GM19023 (cell line): Measurements from ENCODE around the gene TMC3.
A peak's percentile ranks its signal among the peaks of the same experiment; 100 is the strongest.

Source experiments
- ATAC-seq: cut with Tn5 transposase; IDR thresholded peaks from one replicate; pipeline ENCODE4 v1.9.1; 2021; ENCODE audit warnings: mild to moderate bottlenecking, moderate library complexity; ENCODE audit not compliant: unreplicated experiment

The TMC3 gene

DNA sequence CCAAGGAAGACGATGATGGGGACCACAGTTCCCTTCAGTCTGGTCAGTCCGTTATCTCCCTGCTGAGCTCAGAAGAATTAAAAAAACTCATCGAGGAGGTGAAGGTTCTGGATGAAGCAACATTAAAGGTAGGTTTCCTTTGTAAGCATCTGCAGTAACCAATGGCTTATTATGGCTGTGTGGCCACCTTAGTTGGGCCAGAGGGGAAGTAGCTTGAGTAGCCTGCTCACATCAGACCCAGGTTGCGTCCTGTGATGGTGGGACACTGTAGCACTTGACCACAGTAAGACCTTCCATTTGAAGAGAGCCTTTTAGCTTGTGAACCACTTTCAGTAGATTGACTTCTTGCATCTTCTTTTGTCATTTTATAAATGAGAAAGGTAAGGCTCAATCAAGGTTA is 72.6 kb downstream of the TMC3 start:
- no peak for ATAC-seq

DNA sequence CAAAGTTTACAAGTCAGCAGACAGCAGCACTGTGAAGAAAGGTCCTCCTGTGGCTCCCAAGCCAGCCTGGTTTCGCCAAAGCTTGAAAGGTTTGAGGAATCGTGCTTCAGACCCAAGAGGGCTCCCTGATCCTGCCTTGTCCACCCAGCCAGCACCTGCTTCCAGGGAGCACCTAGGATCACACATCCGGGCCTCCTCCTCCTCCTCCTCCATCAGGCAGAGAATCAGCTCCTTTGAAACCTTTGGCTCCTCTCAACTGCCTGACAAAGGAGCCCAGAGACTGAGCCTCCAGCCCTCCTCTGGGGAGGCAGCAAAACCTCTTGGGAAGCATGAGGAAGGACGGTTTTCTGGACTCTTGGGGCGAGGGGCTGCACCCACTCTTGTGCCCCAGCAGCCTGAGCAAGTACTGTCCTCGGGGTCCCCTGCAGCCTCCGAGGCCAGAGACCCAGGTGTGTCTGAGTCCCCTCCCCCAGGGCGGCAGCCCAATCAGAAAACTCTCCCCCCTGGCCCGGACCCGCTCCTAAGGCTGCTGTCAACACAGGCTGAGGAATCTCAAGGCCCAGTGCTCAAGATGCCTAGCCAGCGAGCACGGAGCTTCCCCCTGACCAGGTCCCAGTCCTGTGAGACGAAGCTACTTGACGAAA is 74.3 kb downstream of the TMC3 start:
- no peak for ATAC-seq

DNA sequence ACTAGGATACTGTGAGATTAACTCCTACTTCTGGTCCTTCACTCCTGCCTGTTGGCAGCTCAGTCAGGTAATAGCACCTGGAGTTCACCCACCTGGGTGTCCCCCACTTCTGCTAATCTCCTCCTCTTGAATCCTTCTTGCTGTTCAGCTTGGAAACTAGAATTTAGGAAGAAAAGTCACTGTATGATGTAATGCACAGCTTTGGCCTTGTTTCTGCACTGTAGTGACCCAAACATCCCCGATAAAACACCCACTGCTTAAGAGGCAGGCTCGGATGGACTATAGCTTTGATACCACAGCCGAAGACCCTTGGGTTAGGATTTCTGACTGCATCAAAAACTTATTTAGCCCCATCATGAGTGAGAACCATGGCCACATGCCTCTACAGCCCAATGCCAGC is 74.9 kb downstream of the TMC3 start:
- ATAC-seq = no peak

DNA sequence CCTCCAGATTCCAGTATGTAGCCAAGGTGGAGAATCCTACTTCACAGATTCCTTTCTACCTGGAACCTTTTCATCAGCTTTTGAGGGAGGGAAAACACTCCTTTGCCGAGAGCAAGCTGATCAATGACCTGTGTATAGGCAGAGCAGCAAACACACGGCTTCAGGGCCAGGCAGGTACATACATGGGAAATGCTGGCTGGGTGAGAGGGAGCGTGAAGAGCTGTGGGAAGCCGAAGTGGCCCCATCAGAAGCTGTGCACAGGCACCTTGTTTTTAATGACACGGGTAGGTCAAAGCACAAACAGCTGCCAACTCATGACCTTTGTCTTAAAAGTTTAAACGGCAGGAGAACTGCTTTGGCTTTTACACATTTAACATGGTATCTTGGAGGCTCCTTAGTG is 75.4 kb downstream of the TMC3 start:
- no peak for ATAC-seq

DNA sequence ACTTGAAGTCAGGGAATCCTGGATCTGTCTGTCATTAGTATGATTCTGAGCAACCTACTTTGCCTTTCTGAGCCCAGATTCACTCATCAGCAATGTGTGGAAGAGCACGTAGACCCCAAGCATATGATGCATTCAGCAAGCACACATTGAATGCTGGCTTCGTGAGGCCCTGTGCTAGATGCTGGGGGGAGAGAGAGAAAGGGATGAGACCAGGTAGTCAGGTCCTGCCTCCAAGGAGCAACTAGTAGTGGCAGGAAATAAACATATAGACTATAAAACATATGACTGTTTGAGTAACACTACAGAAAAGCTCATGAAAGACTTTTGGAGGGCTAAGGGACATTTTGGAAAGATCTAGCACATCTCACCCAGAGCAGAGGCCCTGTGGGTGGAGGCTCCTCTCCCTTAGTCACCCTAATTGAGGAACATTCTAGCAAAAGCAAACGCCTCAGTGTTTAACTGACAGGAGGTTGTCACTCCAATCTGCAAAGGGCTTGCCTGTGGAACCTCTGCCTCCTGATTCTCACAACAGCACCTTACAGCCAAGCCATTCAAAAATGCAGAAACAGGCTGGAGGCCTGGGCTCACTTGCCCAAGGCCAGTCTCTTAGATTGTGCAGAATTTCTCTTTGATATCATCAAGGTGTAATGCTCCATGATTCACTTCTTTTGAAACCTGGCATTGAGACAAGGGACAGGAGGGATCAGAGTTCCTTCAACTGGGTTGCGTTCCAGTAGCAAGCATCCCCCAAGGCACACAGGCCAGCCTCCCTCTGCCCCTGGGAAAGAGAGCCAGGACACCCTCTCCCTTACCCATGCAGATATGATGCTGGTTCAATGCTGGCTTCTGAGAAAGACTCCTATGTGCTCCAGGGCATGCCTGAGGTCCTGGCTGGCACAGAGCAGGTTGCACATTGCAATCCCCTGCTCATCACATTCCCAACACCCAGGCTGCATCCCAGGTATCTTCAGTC is 76.1 kb downstream of the TMC3 start:
- no peak for ATAC-seq

DNA sequence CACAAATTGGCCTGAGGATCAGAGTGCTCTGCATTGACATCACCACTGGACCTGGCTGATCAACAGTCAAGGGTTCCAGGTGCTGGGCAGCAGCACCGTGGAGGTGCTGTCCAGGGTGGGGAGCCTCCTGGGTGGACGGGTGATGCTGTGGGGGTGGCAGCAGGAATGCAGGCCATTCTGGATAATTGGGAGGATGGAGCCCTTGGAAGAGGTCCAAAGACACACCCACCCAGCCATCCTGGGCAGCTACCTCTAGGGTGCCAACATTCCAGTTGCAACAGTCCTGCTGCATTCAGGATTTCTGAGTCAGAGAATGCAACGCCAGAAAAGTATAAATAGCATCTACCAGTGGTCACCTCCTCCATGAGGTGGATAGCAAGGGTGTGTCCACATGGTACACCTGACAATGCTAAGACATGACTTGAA is 76.9 kb downstream of the TMC3 start:
- no peak for ATAC-seq

DNA sequence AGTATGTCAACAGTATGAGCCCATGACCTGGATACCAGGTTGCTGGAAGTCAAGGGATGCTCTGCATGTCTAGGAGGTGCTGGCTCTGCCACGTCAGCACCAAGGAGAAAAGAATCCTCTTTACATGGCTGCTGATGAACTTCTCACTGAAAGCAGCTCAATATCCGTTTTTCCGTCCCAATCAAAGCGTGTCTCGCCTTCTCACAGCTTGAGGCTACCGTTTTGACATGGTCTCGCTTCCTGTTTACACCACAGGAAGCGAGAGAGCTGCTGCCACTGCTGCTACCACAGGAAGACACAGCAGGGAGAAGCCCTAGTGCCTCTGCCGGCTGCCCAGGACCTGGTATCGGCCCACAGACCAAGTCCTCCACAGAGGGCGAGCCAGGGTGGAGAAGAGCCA is 77.3 kb downstream of the TMC3 start:
- peak; percentile 42 for ATAC-seq

DNA sequence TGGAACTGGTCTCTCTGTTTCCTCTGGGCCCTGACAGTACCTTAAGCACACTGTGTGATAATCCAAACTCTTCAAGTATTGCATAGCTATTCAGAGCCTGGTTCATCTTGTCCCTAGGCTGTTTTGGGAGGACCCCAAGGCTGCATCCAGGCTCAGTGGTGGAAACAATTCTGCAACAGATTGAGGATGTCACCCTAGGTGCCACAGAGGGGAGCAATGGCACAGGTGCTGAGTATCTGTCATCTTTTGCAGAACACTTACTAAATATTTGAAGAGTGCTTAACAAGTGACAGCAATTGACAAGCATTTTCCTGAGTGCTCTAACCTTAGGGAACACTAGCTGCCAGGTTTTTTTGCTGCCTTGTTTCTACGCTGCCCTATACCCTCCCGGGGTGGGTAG is 77.8 kb downstream of the TMC3 start:
- ATAC-seq = no peak

DNA sequence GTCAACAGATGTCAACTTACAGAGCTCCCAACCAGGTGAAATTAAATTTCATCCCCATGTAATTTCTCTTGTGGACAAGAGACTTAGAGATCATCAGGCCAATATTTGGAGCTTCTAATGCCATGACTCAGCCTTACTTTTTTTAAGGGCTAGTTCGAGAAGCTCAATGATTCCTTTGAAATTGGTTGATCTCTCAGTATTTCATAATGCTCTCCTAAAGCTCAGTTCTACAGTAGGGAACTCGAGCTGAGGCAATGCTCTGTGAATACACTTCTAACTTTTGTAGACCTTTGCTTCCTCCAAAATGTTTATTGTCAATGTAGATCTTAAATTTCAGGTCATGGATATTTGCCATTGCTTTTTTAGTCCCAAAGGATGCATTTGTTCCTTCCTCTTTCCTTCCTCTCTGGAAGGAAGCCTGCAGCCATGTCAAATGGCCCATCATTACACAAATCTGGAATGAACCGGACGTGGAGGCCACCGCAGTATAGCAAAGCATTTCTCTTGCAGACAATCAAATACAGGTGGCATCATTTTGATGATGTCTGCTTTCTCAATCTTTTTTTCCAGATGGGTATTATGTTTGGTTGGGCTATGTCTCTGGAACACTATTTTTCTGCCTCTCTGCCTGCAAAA is 78.4 kb downstream of the TMC3 start:
- ATAC-seq = no peak

DNA sequence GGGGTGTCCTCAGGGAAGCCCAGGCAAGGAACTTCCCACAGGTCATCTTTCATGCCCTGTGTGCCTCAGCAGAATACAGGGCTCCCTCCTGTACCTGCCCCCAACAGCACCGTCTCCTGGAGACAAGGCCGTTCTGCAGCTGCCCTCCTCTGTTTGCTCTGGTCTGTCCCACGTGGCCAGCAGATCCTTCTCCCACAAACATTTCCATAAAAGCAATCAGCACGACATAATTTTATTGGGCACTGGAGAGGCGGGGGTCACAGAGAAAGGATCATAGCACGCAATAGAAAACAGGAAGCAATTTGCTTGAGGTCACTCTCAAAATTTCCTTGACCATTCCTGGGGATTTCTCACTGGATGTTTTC is 79.5 kb downstream of the TMC3 start:
- no peak for ATAC-seq

DNA sequence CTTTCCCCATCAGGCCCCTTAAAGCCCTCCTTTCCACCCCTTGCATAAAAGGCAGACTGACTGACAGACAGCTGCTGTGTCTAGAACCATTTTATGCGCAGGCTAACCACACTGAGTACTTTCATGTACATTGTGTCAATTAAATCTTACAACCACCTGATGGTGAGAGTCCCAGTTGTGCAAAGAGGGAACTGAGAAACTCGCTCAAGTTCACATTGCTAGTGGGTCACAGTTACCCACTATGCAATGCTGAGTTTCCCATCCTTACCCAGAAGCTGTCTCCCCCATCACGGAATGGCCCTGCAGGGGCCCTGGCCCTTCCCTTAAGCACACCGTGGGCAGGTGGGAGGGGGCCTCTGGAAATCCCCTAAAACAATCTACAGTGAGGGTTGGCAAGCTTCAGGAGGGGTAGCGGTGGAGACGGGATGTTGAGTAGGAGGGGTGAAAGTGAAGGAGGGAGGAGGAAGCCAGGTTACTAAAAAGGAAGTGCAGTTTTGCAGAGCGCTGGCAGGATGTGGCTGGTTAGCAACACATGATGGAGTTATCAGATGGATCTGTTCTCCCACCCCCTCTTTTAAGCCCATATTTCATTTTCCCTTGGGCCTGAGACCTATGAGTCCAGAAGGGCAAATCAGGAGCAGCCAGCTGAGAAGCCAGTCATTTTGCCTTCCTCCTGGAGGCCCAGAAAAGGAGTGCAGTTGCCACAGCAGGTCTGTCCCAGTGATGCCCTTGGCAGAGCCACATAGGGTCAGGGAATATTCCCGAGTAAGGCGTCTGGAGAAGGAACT is 80.1 kb downstream of the TMC3 start:
- peak; percentile 56 for ATAC-seq

DNA sequence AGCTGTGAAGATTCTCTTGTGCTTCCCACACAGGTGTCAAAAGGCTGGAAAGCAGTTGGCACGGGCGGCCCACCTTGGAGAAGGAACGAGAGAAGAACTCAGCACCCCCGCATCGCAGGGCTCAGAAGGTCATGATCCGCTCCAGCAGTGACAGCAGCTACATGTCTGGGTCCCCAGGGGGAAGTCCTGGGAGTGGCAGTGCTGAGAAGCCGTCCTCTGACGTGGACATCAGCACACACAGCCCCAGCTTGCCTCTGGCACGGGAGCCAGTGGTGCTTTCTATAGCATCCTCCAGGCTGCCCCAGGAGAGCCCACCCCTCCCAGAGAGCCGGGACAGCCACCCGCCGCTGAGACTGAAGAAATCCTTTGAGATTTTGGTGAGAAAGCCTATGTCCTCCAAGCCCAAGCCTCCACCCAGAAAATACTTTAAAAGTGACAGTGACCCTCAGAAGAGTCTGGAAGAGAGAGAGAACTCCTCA is 81.5 kb downstream of the TMC3 start:
- ATAC-seq = peak; percentile 31

DNA sequence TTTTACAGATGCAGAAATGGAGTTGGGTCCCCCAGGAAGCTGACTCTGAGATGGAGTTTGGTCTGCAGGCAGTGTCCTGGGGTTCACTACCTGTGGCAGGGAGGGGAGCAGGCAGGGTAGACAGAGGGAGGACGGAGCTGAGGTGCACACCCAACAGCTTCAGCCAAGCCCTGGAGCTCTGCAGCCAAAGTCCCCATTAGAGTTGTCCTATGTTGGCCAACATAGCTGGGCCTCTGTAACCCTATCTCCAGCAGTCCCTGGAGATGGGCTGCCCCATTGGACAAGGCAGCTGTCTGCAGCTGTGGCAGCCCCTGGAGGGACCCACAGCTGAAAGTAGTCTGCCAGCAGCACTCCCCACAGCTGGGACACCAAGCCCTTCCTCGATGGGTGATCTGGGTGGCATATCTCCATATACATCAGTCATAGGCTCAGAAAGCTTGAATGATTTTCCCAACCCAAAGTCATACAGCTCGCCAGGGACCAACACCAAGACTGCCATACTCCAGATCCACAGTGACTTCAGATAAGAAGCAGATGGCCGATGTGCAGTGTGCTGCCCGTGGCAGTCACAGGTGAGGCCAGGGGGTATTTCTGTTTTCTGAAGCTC is 82.0 kb downstream of the TMC3 start:
- ATAC-seq = no peak

DNA sequence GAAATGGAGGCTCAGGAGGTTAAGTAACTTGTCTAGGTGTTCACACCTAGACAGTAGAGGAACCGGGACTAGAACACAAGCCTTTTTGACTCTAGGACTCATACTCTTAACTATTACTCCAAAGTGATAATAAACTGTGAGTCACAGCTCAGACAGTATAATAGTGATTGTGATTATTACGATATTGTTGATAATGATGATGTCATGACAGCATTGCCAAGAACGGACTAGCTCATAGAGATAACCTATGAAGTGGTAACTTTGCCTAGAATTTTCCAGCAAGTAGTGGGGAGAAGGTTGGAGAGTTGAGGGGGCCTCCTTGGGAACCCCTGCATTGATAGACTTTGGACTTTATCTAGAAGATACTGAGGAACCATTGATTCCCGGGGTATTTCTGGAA is 84.1 kb downstream of the TMC3 start:
- no peak for ATAC-seq

DNA sequence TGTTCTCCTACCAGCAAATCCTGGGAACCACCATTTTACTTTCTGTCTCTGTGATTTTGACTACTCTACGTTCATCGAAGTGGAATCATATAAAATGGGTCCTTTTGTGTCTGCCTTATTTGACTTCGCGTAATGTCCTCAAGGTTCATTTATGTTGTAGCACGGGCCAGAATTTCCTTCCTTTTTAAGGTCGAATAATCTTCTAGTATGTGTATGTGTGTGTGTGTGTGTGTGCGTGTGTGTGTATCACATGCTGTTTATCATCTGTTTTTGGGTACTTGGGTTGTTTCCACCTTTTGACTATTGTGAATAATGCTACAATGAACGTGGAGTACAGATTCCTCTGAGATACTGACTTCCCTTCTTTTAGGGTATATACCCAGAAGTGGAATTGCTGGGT is 85.4 kb downstream of the TMC3 start:
- ATAC-seq = no peak

DNA sequence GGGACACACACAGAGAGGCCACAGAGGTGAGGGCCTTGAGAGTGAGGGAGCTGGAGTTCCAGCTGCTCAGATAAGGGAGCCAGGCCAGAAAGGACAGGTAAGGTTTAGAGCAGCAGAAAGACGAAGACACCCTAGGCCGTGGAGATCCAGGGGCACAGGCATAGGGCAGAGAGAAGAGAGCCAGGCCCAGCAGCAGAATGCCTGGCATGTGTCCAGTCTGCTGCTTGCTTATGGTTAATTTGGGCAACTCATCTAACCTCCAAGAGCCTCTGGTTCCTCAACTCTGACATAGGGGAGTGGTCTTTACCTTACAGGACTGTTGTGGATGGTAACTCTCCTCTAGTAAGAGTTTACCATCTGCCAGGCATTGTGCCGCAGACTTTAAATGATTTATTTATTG is 86.0 kb downstream of the TMC3 start:
- ATAC-seq = no peak

DNA sequence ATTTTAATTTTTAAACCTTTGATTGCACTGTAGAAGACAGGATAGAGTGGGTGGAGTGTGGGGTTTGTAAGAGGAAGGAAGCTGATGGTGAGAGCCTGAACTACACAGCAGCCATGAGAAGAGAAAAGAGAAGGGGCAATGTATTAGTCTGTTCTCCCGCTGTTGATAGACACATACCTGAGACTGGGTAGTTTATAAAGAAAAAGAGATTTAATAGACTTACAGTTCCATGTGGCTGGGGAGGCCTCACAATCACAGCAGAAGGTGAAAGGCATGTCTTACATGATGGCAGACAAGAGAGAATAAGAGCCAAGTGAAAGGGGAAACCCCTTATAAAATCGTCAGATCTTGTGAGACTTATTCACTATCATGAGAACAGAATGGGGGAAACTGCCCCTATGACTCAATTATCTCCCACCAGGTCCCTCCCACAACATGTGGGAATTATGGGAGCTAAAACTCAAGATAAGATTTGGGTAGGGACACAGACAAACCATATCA is 87.3 kb downstream of the TMC3 start:
- no peak for ATAC-seq

DNA sequence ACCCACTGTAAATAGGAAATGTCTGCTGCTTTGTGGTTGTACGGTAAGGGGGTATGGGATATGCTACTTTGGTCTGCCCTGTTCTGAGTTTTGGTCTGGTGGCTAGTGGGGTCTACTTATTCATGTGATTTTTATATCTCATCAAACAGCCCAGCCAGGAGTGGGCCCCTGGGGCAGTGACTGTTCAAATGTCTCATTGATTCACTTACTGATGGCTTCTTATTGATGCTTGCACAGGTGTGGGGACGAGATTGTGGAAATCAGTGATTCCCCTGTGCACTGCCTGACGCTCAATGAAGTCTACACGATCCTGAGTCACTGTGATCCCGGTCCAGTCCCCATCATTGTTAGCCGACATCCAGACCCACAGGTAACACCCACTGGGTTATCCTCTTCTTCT is 88.6 kb downstream of the TMC3 start:
- no peak for ATAC-seq

DNA sequence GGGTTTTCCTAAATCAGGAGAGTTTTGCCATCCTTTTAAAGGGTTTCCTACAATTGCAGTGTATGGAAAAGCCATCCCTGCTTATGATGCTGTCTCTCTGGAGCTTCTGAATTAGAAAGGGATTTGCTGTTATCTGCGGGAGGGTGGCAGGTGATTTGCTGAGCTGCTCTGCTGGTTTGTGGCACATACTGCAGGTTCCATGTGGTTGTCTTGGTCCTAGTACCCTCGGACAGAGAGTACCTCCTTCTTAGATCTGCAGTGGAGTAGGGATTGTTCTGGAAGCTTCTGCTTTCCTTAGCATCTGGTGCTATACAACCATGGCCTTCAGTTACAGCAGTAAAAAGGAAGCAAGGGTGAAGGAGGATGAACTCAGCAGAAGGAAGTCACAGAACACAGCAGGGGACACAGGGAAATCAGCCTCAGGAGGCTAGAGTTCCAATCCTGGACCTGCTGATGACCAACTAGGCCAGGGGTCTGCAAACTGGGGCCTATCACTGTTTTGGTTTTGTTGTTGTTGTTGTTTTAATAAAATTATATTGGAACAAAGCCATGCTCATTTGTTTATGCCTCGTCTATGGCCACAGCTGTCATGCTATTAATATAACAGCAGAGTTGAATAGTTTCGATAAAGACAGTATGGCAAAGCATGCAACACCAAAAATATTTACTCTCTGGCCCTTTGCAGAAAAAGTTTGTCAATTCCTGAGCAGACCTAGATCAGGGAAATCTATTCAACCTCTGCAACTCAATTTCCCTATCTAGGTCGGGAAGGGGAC is 89.6 kb downstream of the TMC3 start:
- ATAC-seq = no peak

DNA sequence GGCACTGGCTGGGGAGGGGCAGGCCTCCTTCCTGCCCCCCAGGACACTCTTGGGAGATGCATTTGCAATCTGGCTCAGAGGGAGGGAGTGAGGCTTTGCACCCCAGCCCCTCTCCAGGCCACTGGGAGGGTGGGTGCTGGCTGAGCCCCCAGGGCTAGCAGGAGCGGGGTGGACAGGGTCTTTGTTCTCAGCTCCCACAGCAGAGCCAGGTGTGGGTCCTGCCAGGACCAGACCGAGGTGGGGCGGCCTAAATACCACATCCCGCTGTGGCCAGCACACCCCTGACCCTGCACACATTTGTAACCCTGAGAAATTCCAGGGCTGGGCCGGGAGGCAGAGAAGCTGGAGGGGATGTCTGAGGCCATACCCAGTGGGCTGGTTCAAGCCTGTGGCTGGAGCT is 91.1 kb downstream of the TMC3 start:
- no peak for ATAC-seq
